ENCODE results near the gene IFIT1B.

The IFIT1B gene

GRCh38 chr10:89351412-89351779 is 26.5 kb upstream of the IFIT1B start:
- Histone ChIP-seq H3K27ac (ENCODE audit: low read length) (no peak overlapping the region), H3K9ac (ENCODE audit: low read length) (no peak overlapping the region), H3K4me1 (ENCODE audit: control insufficient read depth, low read depth, low read length) (peaks cover 39% of the 10 kb centered on the region), H3K9me3 (ENCODE audit: control insufficient read depth, low read depth, low read length) (no peaks in the 10 kb centered on the region), H3K4me3 (ENCODE audit: low read length) (no peak overlapping the region), H3K36me3 (ENCODE audit: control insufficient read depth, low read depth, low read length) (no peaks in the 10 kb centered on the region), H3K27me3 (ENCODE audit: control insufficient read depth, insufficient read depth, low read length) (no peaks in the 10 kb centered on the region)

GRCh38 chr10:89351780-89352597 is 25.9 kb upstream of the IFIT1B start:
- Histone ChIP-seq H3K36me3 (ENCODE audit: control insufficient read depth, low read depth, low read length) (no peaks in the 10 kb centered on the region), H3K4me1 (ENCODE audit: control insufficient read depth, low read depth, low read length) (peaks cover 36% of the 10 kb centered on the region), H3K9me3 (ENCODE audit: control insufficient read depth, low read depth, low read length) (no peaks in the 10 kb centered on the region), H3K27me3 (ENCODE audit: control insufficient read depth, insufficient read depth, low read length) (no peaks in the 10 kb centered on the region), H3K9ac (ENCODE audit: low read length) (no peak overlapping the region), H3K27ac (ENCODE audit: low read length) (no peak overlapping the region), H3K4me3 (ENCODE audit: low read length) (no peak overlapping the region)

- Histone ChIP-seq H3K27ac (ENCODE audit: low read length) (no peak overlapping the region), H3K4me1 (ENCODE audit: control insufficient read depth, low read depth, low read length) (peaks cover 30% of the 10 kb centered on the region), H3K9ac (ENCODE audit: low read length) (no peak overlapping the region), H3K36me3 (ENCODE audit: control insufficient read depth, low read depth, low read length) (no peaks in the 10 kb centered on the region), H3K9me3 (ENCODE audit: control insufficient read depth, low read depth, low read length) (no peaks in the 10 kb centered on the region), H3K4me3 (ENCODE audit: low read length) (no peak overlapping the region), H3K27me3 (ENCODE audit: control insufficient read depth, insufficient read depth, low read length) (no peaks in the 10 kb centered on the region)
These were observed 25.1 kb upstream of the IFIT1B start for GRCh38 chr10:89352802-89353201.

GRCh38 chr10:89355394-89355931 is 22.4 kb upstream of the IFIT1B start:
- Histone ChIP-seq H3K36me3 (ENCODE audit: control insufficient read depth, low read depth, low read length) (no peaks in the 10 kb centered on the region), H3K9me3 (ENCODE audit: control insufficient read depth, low read depth, low read length) (no peaks in the 10 kb centered on the region), H3K4me3 (ENCODE audit: low read length) (no peak overlapping the region), H3K27ac (ENCODE audit: low read length) (no peak overlapping the region), H3K27me3 (ENCODE audit: control insufficient read depth, insufficient read depth, low read length) (no peaks in the 10 kb centered on the region), H3K9ac (ENCODE audit: low read length) (no peak overlapping the region), H3K4me1 (ENCODE audit: control insufficient read depth, low read depth, low read length) (peaks cover 18% of the 10 kb centered on the region)

- Histone ChIP-seq H3K27ac (ENCODE audit: low read length) (no peak overlapping the region), H3K9me3 (ENCODE audit: control insufficient read depth, low read depth, low read length) (no peaks in the 10 kb centered on the region), H3K36me3 (ENCODE audit: control insufficient read depth, low read depth, low read length) (no peaks in the 10 kb centered on the region), H3K9ac (ENCODE audit: low read length) (no peak overlapping the region), H3K27me3 (ENCODE audit: control insufficient read depth, insufficient read depth, low read length) (no peaks in the 10 kb centered on the region), H3K4me1 (ENCODE audit: control insufficient read depth, low read depth, low read length) (peaks cover 7% of the 10 kb centered on the region), H3K4me3 (ENCODE audit: low read length) (no peak overlapping the region)
These were observed 20.8 kb upstream of the IFIT1B start for GRCh38 chr10:89357096-89357495.

- Histone ChIP-seq H3K27me3 (ENCODE audit: control insufficient read depth, insufficient read depth, low read length) (no peaks in the 10 kb centered on the region), H3K36me3 (ENCODE audit: control insufficient read depth, low read depth, low read length) (no peaks in the 10 kb centered on the region), H3K9me3 (ENCODE audit: control insufficient read depth, low read depth, low read length) (no peaks in the 10 kb centered on the region), H3K27ac (ENCODE audit: low read length) (no peak overlapping the region), H3K4me1 (ENCODE audit: control insufficient read depth, low read depth, low read length) (peaks cover 5% of the 10 kb centered on the region), H3K4me3 (ENCODE audit: low read length) (no peak overlapping the region), H3K9ac (ENCODE audit: low read length) (no peak overlapping the region)
These were observed 19.9 kb upstream of the IFIT1B start for GRCh38 chr10:89357975-89358374.

GRCh38 chr10:89360157-89360556 is 17.7 kb upstream of the IFIT1B start:
- Histone ChIP-seq H3K9ac (ENCODE audit: low read length) (no peak overlapping the region), H3K27me3 (ENCODE audit: control insufficient read depth, insufficient read depth, low read length) (no peaks in the 10 kb centered on the region), H3K9me3 (ENCODE audit: control insufficient read depth, low read depth, low read length) (no peaks in the 10 kb centered on the region), H3K36me3 (ENCODE audit: control insufficient read depth, low read depth, low read length) (no peaks in the 10 kb centered on the region), H3K4me1 (ENCODE audit: control insufficient read depth, low read depth, low read length) (peaks cover 5% of the 10 kb centered on the region), H3K27ac (ENCODE audit: low read length) (no peak overlapping the region), H3K4me3 (ENCODE audit: low read length) (no peak overlapping the region)

GRCh38 chr10:89362929-89363328 is 14.9 kb upstream of the IFIT1B start:
- no peak overlapping the region for H3K4me3 ChIP-seq (ENCODE audit: low read length)
- H3K27me3 ChIP-seq (ENCODE audit: control insufficient read depth, insufficient read depth, low read length) = no peaks in the 10 kb centered on the region
- peaks cover 5% of the 10 kb centered on the region for H3K4me1 ChIP-seq (ENCODE audit: control insufficient read depth, low read depth, low read length)
- no peak overlapping the region for H3K27ac ChIP-seq (ENCODE audit: low read length)
- no peak overlapping the region for H3K9ac ChIP-seq (ENCODE audit: low read length)
- H3K9me3 ChIP-seq (ENCODE audit: control insufficient read depth, low read depth, low read length) = no peaks in the 10 kb centered on the region
- no peaks in the 10 kb centered on the region for H3K36me3 ChIP-seq (ENCODE audit: control insufficient read depth, low read depth, low read length)

GRCh38 chr10:89363729-89364442 is 14.0 kb upstream of the IFIT1B start:
- Histone ChIP-seq H3K9ac (ENCODE audit: low read length) (no peak overlapping the region), H3K4me1 (ENCODE audit: control insufficient read depth, low read depth, low read length) (peaks cover 6% of the 10 kb centered on the region), H3K9me3 (ENCODE audit: control insufficient read depth, low read depth, low read length) (no peaks in the 10 kb centered on the region), H3K27me3 (ENCODE audit: control insufficient read depth, insufficient read depth, low read length) (no peaks in the 10 kb centered on the region), H3K36me3 (ENCODE audit: control insufficient read depth, low read depth, low read length) (no peaks in the 10 kb centered on the region), H3K27ac (ENCODE audit: low read length) (no peak overlapping the region), H3K4me3 (ENCODE audit: low read length) (no peak overlapping the region)

- H3K27me3 ChIP-seq (ENCODE audit: control insufficient read depth, insufficient read depth, low read length) = no peaks in the 10 kb centered on the region
- H3K27ac ChIP-seq (ENCODE audit: low read length) = no peak overlapping the region
- H3K36me3 ChIP-seq (ENCODE audit: control insufficient read depth, low read depth, low read length) = no peaks in the 10 kb centered on the region
- H3K9me3 ChIP-seq (ENCODE audit: control insufficient read depth, low read depth, low read length) = no peaks in the 10 kb centered on the region
- no peak overlapping the region for H3K9ac ChIP-seq (ENCODE audit: low read length)
- H3K4me1 ChIP-seq (ENCODE audit: control insufficient read depth, low read depth, low read length) = peaks cover 6% of the 10 kb centered on the region
- H3K4me3 ChIP-seq (ENCODE audit: low read length) = no peak overlapping the region
These were observed 13.3 kb upstream of the IFIT1B start for GRCh38 chr10:89364531-89364930.

- H3K27ac ChIP-seq (ENCODE audit: low read length) = no peak overlapping the region
- no peaks in the 10 kb centered on the region for H3K9me3 ChIP-seq (ENCODE audit: control insufficient read depth, low read depth, low read length)
- no peak overlapping the region for H3K9ac ChIP-seq (ENCODE audit: low read length)
- H3K27me3 ChIP-seq (ENCODE audit: control insufficient read depth, insufficient read depth, low read length) = no peaks in the 10 kb centered on the region
- H3K36me3 ChIP-seq (ENCODE audit: control insufficient read depth, low read depth, low read length) = no peaks in the 10 kb centered on the region
- H3K4me1 ChIP-seq (ENCODE audit: control insufficient read depth, low read depth, low read length) = peaks cover 6% of the 10 kb centered on the region
- no peak overlapping the region for H3K4me3 ChIP-seq (ENCODE audit: low read length)
These were observed 10.3 kb upstream of the IFIT1B start for GRCh38 chr10:89367529-89367928.

Data from iPS-18a (cell line).